Chondrocyte (in vitro differentiated cells): ENCODE results near the gene FBXL15. TPM values are rescaled to one million over a fixed set of nuclear protein-coding genes. Genes with fewer than 3 reads are reported as not detected.

Source experiments
- DNase-seq: peaks from one replicate; pipeline ENCODE4 v3.0.0; 2021; ENCODE audit warnings: mixed read lengths, low spot score
- H3K27ac Mint-ChIP-seq: one replicate; pipeline ENCODE4 v1.8.0; 2021; ENCODE audit warnings: mild to moderate bottlenecking, moderate library complexity, mixed read lengths; ENCODE audit not compliant: unreplicated experiment
- H3K27me3 Mint-ChIP-seq: 2 replicates; pipeline ENCODE4 v1.8.0; 2021; ENCODE audit warnings: low read depth, mixed read lengths
- H3K36me3 Mint-ChIP-seq: 2 replicates; pipeline ENCODE4 v1.8.0; 2021; ENCODE audit warnings: low read depth, mixed read lengths
- H3K4me1 Mint-ChIP-seq: 2 replicates; pipeline ENCODE4 v1.8.0; 2021; ENCODE audit warnings: low read depth, mild to moderate bottlenecking, mixed read lengths
- H3K4me3 Mint-ChIP-seq: one replicate; pipeline ENCODE4 v1.8.0; 2021; ENCODE audit warnings: mild to moderate bottlenecking, moderate library complexity, mixed read lengths; ENCODE audit not compliant: unreplicated experiment
- H3K9me3 Mint-ChIP-seq: 2 replicates; pipeline ENCODE4 v1.8.0; 2021; ENCODE audit warnings: low read depth, mixed read lengths
- microRNA-seq: library from miRNA; unstranded; fragments of <30 nt; microRNA quantifications from one replicate; pipeline ENCODE4 v1.2.0, GENCODE V29; 2020; ENCODE audit warnings: borderline number of aligned reads
- total RNA-seq: library from RNA; stranded (reverse); gene quantifications from 3 replicates; pipeline ENCODE4 v1.2.1, GENCODE V29; 2021
- TF ChIP-seq, protein P1 (sequence below): fragments of 200-600 bp; sonication (generic); IDR thresholded peaks from 2 replicates; pipeline ENCODE4 v1.5.0; 2021; ENCODE audit warnings: antibody characterized with exemption, mild to moderate bottlenecking, moderate library complexity

The FBXL15 gene
- total RNA-seq, 1 donor from 2014 or later = 9.0 TPM

DNA sequence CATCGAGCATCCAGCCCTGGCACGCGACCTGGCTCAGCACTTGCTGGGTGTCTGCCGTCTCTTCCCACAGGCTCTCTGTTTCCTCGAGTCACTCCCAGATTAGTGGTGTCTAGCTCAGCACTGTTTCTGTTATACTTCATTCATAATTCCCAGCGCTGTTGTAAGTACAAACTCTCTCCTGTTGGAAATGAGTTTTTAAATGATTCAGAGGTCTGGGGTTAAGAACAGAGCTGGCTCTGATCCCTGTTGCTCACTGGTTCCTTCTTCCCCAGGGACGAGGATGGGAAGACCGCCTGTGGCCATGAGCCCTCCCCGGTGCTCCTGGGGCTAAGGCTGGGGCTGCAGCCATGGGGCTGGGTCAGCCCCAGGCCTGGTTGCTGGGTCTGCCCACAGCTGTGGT is 48.0 kb downstream of the FBXL15 start:
- H3K9me3 Mint-ChIP-seq = no peaks in the 10 kb centered on the region
- H3K36me3 Mint-ChIP-seq = no peaks in the 10 kb centered on the region
- H3K27me3 Mint-ChIP-seq = no peaks in the 10 kb centered on the region
- no peak for DNase-seq
- TF ChIP-seq, protein P1, sequence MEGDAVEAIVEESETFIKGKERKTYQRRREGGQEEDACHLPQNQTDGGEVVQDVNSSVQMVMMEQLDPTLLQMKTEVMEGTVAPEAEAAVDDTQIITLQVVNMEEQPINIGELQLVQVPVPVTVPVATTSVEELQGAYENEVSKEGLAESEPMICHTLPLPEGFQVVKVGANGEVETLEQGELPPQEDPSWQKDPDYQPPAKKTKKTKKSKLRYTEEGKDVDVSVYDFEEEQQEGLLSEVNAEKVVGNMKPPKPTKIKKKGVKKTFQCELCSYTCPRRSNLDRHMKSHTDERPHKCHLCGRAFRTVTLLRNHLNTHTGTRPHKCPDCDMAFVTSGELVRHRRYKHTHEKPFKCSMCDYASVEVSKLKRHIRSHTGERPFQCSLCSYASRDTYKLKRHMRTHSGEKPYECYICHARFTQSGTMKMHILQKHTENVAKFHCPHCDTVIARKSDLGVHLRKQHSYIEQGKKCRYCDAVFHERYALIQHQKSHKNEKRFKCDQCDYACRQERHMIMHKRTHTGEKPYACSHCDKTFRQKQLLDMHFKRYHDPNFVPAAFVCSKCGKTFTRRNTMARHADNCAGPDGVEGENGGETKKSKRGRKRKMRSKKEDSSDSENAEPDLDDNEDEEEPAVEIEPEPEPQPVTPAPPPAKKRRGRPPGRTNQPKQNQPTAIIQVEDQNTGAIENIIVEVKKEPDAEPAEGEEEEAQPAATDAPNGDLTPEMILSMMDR = no peak
- no peak overlapping the region for H3K27ac Mint-ChIP-seq
- H3K4me1 Mint-ChIP-seq = no peaks in the 10 kb centered on the region
- H3K4me3 Mint-ChIP-seq = no peak overlapping the region

DNA sequence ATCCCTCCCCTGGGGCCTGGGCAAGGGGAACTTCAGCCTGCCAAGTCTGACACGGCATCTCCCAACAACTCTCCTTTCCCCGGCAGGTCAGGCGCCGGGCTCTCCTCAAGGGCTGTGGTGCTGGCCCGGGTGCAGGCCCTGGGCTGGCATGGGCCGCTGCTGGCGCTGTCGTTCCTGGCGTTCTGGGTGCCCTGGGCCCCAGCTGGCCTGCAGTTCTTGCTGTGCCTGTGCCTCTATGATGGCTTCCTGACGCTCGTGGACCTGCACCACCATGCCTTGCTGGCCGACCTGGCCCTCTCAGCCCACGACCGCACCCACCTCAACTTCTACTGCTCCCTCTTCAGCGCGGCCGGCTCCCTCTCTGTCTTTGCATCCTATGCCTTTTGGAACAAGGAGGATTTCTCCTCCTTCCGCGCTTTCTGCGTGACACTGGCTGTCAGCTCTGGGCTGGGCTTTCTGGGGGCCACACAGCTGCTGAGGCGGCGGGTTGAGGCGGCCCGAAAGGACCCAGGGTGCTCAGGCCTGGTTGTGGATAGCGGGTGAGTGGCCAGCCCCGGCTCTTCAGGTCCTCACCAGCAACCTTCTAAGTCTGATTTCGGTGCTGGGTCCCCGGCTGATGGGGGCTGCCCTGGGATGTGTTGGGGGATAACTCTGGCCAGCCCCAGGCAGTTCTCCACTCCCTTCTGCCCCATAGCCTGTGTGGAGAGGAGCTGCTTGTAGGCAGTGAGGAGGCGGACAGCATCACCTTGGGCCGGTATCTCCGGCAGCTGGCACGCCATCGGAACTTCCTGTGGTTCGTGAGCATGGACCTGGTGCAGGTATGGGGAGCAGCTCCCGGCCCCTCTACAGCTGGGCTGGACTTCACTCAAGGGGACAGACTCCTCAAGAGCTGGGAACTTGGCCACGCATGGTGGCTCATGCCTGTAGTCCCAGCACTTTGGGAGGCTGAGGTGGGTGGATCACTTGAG is 50.2 kb downstream of the FBXL15 start:
- no peaks in the 10 kb centered on the region for H3K36me3 Mint-ChIP-seq
- H3K4me3 Mint-ChIP-seq = no peak overlapping the region
- no peaks in the 10 kb centered on the region for H3K9me3 Mint-ChIP-seq
- no peak overlapping the region for H3K27ac Mint-ChIP-seq
- H3K4me1 Mint-ChIP-seq = no peaks in the 10 kb centered on the region
- no peaks in the 10 kb centered on the region for H3K27me3 Mint-ChIP-seq
- TF ChIP-seq, protein P1 = no peak
- no peak for DNase-seq

Small RNA genes within 50 kb of the gene (microRNA-seq; reads per million reads assigned to microRNA genes)
- 32.1 reads per million, percentile 44 among the genes with 10 or more reads in this experiment for gene MIR146B

Other genes with a start within 250 kb of the FBXL15 start
- gene ELOVL3, start 194.5 kb upstream of the FBXL15 start, total RNA-seq = not detected in 3 replicates
- not detected in 3 replicates for gene PITX3, start 179.3 kb upstream of the FBXL15 start, total RNA-seq
- 59.3 to 88.4 TPM (median 59.7 TPM) in 3 replicates for gene GBF1, start 175.3 kb upstream of the FBXL15 start, total RNA-seq
- gene NFKB2, start 25.1 kb upstream of the FBXL15 start, total RNA-seq = 29.4 to 38.0 TPM (median 35.9 TPM) in 3 replicates
- 3.0 to 4.0 TPM (median 4.0 TPM) in 3 replicates for gene PSD, start 2.1 kb upstream of the FBXL15 start, total RNA-seq
- gene CUEDC2, start 11.7 kb downstream of the FBXL15 start, total RNA-seq = 55.1 to 64.3 TPM (median 57.7 TPM) in 3 replicates
- not detected in 3 replicates for gene C10orf95, start 30.7 kb downstream of the FBXL15 start, total RNA-seq
- 128 to 137 TPM (median 128 TPM) in 3 replicates for gene ACTR1A, start 81.9 kb downstream of the FBXL15 start, total RNA-seq
- gene SUFU, start 83.1 kb downstream of the FBXL15 start, total RNA-seq = 14.5 to 15.5 TPM (median 15.5 TPM) in 3 replicates
- 40.3 to 74.4 TPM (median 66.8 TPM) in 3 replicates for gene TRIM8, start 223.6 kb downstream of the FBXL15 start, total RNA-seq